HG02870 (cell line): ENCODE measurements around the gene ZNF491.
"Not testable (repeated sequence)": the region's sequence is repeated elsewhere in the genome, so short reads cannot be mapped to it uniquely, and the experiment has no call there.

ENCODE experiments used
- ATAC-seq: cut with Tn5 transposase; IDR thresholded peaks from one replicate; pipeline ENCODE4 v1.9.1; 2021; ENCODE audit warnings: mild to moderate bottlenecking, moderate library complexity; ENCODE audit not compliant: unreplicated experiment

Gene ZNF491

DNA sequence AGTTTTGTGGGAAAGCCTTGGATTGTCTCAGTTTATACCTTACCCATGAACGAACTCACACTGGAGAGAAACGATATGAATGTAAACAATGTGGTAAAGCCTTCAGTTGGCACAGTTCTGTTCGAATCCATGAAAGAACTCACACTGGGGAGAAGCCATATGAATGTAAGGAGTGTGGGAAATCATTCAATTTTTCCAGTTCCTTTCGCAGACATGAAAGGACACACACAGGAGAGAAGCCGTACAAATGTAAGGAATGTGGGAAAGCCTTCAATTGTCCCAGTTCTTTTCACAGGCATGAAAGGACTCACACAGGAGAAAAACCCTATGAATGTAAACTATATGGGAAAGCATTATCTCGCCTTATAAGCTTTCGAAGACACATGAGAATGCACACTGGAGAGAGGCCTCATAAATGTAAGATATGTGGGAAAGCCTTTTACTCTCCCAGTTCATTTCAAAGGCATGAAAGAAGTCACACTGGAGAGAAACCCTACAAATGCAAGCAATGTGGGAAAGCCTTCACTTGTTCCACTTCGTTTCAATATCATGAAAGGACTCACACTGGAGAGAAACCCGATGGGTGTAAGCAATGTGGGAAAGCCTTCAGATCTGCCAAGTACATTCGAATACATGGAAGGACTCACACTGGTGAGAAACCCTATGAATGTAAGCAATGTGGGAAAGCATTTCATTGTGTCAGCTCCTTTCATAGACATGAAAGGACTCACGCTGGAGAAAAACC, 8.2 kb downstream of the ZNF491 start:
- no peak for ATAC-seq

DNA sequence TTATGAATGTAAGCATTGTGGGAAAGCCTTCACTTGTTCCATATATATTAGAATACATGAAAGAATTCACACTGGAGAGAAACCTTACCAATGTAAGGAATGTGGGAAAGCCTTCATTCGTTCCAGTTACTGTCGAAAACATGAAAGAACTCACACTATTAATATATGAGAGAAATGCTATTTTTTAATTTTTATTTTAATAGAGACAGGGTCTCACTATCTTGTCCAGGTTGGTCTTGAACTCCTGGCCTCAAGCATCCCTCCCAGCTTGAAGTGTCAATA, 8.7 kb downstream of the ZNF491 start:
- ATAC-seq, result no peak

DNA sequence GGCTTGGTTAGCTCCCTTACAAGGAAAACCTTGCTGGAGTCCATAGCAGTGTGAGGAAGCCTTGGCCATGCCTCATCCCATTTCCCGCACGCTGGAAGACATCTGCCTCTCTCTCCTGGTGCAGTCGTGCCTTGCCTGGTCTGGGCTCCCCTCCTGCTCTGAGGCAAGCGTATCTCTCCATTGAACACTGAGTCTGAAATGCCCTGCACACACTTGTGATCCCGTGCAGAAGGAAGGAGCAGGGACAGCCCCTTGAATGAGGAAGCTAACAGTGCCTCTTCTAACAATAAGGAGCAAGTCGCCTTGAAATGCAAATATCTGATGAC, 15.3 kb downstream of the ZNF491 start:
- ATAC-seq, result peak; percentile 32

DNA sequence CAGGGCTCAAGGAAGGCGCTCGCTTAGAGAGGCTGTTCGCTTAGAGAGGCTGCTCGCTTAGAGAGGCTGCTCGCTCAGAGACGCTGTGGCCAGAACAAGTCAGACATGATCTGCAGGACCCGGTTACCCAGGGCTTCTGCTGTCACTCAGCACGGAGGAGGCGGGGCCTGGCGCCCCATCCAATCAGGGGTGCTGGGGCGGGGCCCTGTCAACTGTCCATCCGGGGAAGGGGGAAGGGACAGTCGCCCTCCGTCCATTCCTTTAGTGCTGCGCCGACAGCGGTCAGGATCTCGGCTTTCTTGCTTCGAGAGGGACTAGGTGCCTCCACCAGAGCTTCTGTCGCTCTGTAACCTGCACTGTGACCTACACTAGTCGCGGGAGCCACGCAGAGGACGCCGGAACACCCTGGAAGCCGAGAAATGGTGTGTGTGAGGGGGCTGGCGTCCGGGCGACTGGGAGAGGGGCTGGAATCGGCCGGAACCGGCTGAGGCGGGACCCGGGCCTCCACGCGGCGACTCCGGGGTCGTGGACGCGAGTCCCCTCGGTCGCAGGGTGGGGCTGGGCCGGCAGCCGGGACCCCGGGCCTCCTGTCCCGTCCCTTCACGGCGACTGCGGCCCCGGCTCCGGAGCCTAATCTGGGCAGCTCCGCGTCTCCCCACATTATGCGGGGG, 15.8 kb downstream of the ZNF491 start, which contains the start of gene ZNF440:
Gene ZNF440, plus strand, starts transcription at position 245 of the 671 bp plus-strand sequence. Its CDS starts 175 bp downstream, at position 420.
- peak; percentile 96 for ATAC-seq

DNA sequence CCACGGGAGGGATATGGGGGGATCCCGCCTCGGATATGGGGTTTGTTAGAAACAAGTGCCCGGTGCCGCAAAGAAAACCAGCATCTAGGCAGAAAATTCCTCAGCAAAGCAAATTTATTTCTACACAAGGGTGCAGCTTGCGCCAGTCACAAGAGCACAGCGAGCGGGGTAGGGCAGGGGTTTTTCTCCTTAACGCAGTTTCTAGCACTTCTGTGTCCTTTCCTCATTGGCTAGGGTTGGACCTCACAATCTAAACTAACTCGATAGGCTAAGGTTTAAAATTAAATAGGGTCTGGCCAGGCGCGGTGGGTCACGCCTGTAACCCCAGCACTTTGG, 16.3 kb downstream of the ZNF491 start:
- ATAC-seq, result no peak

DNA sequence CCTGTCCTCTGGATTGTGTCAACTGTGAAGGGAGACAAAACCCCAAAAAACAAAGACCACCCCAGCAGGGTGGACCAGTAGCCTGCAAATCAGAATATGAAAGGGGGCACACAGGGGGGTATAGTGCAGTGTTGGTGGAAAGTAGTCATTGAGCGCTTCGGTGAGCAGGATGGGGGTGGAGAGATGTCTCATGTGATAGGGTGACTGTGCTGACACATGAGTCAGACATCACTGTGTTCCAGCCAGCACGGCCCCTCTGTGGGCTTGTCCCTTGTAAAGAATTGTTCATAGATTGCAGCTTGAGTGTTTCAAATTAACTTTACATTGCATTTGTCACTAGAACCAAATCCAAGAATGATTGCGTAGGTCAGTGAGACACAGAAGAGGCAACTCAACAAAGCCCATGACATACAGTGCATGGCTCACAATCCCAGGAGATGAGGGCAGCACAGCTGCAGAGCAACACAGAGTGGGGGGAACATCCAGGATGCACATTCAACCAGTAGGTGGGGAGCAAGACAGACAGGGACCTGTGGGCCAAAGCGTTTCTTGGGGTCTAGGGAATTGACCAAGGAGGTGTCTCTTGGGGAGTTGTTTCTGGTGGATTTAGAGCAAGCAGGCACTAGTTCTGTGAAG, 23.3 kb downstream of the ZNF491 start:
- ATAC-seq, result no peak

DNA sequence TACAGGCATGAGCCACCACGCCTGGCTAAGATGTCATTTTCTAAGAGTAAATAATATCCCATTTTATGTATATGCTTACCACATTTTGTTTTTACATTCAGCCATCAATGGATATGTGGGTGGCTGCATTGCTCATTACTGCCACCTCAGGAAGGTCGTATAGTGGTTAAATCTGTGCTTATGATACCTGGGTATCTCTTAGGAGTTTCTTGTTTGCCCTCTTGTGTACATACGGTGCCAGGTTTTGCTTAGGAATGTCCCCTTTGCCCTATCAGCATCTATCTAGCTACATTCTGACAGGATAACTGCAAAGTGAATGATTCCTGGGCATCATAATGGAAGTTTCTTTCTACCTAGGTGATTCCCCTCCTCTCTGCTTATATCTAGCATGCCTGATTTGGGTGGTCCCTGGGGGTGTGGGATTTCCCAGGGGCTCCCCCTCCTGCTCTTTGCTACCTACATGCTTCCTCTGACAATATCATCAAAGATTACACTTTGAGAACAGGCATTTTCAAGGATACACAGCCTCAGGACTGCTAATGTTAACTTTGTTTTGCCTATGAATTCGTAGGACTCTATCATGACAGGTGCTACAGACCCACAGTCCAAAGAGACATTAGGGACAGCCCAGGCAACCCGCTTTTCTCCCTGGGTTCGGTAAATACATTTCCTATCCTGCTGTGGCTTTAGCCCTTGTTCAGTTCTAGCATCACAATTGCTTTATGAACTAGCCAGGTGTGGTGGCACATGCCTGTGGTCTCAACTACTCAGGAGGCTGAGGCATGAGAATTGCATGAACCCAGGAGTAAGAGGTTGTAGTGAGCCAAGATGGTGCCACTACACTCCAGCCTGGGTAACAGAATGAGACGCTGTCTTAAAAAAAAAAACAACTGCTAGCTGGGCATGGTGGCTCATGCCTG, 30.9 kb downstream of the ZNF491 start:
- ATAC-seq, result not testable (repeated sequence)

DNA sequence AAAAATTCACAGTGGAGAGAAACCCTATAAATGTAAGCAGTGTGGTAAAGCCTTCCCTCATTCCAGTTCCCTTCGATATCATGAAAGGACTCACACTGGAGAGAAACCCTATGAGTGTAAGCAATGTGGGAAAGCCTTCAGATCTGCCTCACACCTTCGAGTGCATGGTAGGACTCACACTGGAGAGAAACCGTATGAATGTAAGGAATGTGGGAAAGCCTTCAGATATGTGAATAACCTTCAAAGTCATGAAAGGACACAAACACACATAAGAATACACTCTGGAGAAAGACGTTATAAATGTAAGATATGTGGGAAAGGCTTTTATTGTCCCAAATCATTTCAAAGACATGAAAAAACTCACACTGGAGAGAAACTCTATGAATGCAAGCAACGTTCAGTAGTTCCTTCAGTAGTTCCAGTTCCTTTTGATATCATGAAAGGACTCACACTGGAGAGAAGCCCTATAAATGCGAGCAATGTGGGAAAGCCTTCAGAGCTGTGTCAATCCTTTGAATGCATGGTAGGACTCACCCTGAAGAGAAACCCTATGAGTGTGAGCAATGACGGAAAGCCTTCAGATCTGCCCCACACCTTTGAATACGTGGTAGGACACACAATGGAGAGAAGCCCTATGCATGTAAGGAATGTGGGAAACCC, 34.1 kb downstream of the ZNF491 start:
- no peak for ATAC-seq

DNA sequence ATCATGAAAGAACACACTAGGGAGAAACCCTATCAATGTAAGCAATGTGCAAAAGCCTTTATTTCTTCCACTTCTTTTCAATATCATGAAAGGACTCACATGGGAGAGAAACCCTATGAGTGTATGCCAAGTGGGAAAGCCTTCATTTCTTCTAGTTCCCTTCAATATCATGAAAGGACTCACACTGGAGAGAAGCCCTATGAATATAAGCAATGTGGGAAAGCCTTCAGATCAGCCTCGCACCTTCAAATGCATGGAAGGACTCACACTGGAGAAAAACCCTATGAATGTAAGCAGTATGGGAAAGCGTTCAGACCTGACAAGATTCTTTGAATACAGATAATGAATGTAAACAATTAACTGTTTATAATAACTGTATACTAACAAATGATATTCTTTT, 35.2 kb downstream of the ZNF491 start:
- no peak for ATAC-seq

DNA sequence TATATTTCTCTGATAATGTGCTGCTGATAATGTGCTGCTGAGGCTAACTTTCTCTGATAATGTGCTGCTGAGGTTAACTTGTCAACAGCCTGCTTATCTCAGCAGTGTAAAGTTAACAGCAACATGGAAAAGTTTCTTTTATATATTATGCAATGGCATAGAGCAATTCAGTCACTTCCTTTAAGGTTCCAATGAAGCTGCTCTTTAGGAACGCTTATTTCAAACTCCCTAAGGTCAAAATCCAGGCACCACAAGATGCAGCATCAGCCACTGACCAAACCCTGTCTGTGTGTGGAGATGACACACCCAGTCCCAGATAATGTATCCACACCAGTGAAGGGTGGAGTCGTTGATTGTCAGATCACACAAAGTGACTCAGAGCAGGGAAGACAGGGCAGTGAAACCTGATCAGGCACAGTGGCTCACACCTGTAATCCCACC, 37.3 kb downstream of the ZNF491 start:
- ATAC-seq, result not testable (repeated sequence)

DNA sequence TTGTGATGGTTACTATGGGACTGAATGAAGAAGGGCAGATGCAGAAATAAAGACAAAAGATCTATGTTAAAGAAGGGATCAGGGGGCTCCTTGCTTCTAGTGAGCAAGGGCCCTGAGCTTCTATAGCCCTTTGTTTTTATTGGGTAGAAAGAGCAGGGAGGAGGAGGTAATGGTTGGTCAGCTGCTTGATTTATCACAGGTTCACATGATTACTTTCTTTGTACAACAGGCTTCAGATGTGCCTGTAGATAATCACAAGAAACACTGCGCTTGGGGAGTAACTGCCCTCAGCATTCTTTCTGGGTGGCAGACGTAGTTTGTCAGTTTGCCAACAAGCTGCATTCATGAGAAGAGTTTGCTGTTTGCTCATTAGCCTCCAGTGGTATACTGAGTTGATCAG, 45.4 kb downstream of the ZNF491 start:
- no peak for ATAC-seq

DNA sequence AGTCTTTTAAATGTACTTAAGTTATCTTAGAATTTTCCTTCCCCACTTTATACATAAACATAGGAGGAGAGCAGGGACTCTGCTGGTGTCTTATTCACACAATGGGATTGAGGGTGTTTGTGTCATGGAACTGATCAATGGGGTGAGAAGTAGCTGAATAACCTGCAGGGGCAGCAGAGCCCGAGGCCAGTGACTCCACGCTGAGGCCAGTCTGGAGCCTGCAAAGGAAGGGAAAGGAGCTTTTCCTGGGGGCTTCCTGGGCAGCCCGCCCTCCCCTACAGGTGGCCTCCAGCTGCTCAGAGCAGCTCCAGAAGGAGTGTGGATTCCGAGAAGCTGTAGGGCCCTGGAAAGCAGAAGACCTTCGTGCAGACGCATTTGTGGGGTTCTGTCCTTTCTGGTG, 49.3 kb downstream of the ZNF491 start:
- ATAC-seq, result not testable (repeated sequence)

DNA sequence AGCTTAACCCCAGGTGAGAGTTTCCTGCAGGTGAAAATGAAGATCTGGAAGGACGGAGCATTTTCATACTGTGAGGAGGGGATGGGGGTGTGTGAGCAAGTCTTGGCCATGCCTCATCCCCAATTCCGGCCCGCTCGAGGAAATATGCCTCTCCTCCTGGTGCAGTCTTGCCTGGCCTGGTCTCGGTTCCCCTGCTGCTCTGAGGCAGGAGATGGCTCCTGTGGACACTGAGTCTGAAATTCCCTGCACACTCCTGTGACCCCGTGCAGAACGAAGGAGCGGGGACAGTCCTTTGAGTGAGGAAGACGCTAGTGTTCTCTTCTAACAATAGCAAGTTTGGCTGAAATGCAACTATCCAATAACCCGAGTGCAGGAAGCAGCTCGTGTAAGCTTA, 49.9 kb downstream of the ZNF491 start:
- ATAC-seq, result no peak

DNA sequence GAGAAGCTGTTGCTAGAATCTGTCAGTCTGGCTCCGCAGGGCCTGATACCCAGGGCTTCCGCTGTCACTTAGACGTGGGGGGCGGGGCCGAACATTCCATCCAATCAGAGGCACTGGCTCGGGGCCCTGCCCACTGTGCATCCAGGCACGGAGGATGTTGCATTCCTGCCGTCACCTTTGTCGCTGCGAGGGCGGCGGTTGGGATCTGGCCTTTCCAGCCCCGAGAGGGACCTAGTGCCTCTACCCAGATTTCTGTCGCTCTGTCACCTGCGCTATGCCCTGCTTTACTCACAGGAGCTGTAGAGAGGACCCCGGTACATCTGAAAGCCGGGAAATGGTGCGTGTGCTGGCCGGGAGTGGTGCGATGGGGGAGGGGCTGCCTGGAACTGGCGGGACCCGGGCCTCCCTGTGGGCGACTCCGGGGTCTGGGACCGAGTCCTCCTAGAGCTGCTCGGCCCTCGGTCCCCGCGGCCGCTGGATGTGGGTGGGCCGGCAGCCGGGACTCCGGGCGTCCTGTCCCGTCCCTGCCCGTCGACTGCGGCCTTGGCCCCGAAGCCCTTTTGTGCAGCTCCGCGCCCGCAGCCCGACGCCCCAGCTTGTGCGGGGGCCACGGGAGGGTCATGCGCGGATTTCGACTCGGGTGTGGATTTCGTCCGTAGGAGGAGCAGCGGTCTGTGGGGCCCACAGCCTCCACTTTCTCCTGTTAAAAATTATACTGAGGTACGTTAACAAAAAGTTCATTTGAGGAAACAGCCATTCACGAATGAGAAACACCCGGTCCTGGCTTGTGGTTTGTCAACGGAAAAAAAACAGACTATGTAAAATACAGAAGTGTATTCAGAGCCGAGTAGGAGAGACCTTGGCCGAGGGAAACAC, 50.5 kb downstream of the ZNF491 start, which contains the start of gene ZNF439:
Gene ZNF439, plus strand, starts transcription at position 133 of the 876 bp plus-strand sequence. Its CDS starts 142 bp downstream, at position 275.
- ATAC-seq, result peak; percentile 82

DNA sequence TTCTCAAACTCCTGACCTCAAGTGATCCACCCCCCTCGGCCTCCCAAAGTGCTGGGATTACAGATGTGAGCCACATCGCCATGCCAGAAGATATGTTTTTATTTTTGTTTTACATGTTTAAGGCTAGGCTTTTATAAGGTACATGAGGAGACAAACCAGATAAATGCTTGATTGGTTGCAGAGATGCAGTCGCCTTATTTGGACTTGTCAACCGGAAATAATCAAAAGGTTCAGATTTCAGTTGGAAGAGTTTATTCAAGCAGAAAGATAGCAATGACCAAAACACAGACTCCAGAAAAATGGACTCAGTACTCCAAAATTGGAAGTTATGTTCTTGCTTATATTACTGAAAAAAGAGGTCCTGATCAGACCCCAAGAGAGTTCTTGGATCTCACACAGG, 52.0 kb downstream of the ZNF491 start:
- ATAC-seq, result not testable (repeated sequence)

DNA sequence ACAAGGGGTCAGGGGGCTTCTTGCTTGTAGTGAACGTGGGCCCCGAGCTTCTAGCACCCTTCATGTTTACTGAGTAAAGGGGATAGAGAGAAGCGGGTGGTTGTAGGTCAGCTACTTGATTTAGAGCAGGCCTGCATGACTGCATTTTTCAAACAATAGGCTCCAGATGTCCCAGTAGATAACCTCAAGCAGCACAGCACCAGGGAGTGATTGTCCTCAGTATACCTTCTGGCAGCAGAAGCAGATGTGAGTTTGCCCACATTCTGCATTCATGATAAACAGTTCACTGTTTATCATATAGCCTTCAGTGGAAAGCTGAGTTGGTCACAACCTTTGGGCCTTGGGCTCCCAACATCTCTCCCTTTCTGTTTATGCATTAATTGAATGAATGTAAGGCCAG, 55.0 kb downstream of the ZNF491 start:
- ATAC-seq, result no peak

DNA sequence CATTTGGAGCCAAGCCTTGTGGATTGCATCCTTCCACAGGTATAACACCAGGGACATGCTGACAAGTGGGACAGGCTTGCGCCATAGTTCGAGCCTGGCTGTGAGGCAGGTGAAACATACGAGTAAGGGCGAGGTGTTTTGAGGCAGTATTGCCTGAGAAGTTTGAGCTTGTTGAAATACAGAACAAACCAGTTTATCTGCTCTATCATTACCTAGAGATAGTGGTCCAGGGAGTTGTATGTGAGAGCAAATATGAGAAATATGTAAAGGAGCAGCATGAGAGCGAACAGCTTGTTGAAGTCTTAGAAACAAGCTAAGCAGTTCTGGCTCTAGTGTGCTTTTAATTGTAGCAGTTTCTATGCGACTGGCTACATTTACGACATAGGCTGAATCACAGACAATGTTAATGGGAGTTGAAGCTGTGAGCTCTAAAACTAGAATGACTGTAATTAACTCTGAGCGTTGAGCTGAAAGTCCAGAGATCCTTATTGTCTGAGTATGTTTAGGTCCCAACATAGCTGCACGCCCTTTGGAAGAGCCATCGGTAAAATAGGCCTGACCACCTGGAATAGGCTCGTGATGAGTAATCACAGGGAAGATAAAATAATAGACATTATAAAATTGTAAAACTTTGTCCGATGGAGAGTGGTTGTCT, 58.4 kb downstream of the ZNF491 start:
- ATAC-seq, result no peak
